Lower lobe of right lung (tissue), 2 donors: ENCODE results near the gene PTPN23. TPM values are rescaled to one million over a fixed set of nuclear protein-coding genes. Genes with fewer than 3 reads are reported as not detected.

ENCODE experiments used
- ATAC-seq, 2 donors: fragments of 200-7000 bp; cut with Tn5 transposase; one replicate each; pipeline ENCODE4 v1.9.1; 2020 to 2022; ENCODE audit warnings: mild to moderate bottlenecking in 2 of 2, moderate library complexity in 2 of 2
- DNase-seq: peaks from one replicate; pipeline ENCODE4 v3.0.0-alpha.2; 2020
- H3K27ac ChIP-seq: fragments of 200-600 bp; one replicate; pipeline ENCODE4 v1.8.0; 2022
- H3K27me3 ChIP-seq: fragments of 200-600 bp; one replicate; pipeline ENCODE4 v1.8.0; 2022; ENCODE audit warnings: low read depth
- H3K36me3 ChIP-seq: fragments of 200-600 bp; one replicate; pipeline ENCODE4 v1.8.0; 2022; ENCODE audit warnings: mild to moderate bottlenecking
- H3K4me1 ChIP-seq: fragments of 200-600 bp; one replicate; pipeline ENCODE4 v1.8.0; 2022
- H3K4me3 ChIP-seq: fragments of 200-600 bp; one replicate; pipeline ENCODE4 v1.8.0; 2022; ENCODE audit warnings: mild to moderate bottlenecking
- H3K9me3 ChIP-seq: fragments of 200-600 bp; one replicate; pipeline ENCODE4 v1.8.0; 2022
- intact Hi-C: fragments of 100-400 bp; cut with DNase I; formaldehyde crosslinking; loops from one replicate; pipeline ENCODE4 v1.11.0; 2022
- total RNA-seq: library from RNA; stranded (reverse); fragmentation: NEBNext Ultra II Directional; extraction: Animal tissue kit (Norgen Biotek cat#: 25700); gene quantifications from one replicate; pipeline ENCODE4 v1.2.1, GENCODE V29; 2021
- TF ChIP-seq, protein P1 (sequence below): fragments of 200-600 bp; IDR thresholded peaks from one replicate; pipeline ENCODE4 v1.8.0; 2022; ENCODE audit warnings: antibody characterized with exemption, mild to moderate bottlenecking
- donor health status: DM: no; HTN: yes; CAD: no; lungs with severe emphysema.

Gene PTPN23
- total RNA-seq, 1 donor from 2014 or later: 40.4 TPM

- Histone ChIP-seq H3K27me3 (no peaks in the 10 kb centered on the region), H3K4me1 (no peaks in the 10 kb centered on the region), H3K9me3 (no peaks in the 10 kb centered on the region), H3K36me3 (peaks cover 88% of the 10 kb centered on the region), H3K27ac (no peak overlapping the region), H3K4me3 (no peak overlapping the region)
- DNase-seq (no peak), ATAC-seq (no peak)
- intact Hi-C loops: no loop called here
- TF ChIP-seq, protein P1, sequence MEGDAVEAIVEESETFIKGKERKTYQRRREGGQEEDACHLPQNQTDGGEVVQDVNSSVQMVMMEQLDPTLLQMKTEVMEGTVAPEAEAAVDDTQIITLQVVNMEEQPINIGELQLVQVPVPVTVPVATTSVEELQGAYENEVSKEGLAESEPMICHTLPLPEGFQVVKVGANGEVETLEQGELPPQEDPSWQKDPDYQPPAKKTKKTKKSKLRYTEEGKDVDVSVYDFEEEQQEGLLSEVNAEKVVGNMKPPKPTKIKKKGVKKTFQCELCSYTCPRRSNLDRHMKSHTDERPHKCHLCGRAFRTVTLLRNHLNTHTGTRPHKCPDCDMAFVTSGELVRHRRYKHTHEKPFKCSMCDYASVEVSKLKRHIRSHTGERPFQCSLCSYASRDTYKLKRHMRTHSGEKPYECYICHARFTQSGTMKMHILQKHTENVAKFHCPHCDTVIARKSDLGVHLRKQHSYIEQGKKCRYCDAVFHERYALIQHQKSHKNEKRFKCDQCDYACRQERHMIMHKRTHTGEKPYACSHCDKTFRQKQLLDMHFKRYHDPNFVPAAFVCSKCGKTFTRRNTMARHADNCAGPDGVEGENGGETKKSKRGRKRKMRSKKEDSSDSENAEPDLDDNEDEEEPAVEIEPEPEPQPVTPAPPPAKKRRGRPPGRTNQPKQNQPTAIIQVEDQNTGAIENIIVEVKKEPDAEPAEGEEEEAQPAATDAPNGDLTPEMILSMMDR: no peak
Measured at GRCh38 chr3:47414161-47414564, 33.3 kb downstream of the PTPN23 start.

DNA sequence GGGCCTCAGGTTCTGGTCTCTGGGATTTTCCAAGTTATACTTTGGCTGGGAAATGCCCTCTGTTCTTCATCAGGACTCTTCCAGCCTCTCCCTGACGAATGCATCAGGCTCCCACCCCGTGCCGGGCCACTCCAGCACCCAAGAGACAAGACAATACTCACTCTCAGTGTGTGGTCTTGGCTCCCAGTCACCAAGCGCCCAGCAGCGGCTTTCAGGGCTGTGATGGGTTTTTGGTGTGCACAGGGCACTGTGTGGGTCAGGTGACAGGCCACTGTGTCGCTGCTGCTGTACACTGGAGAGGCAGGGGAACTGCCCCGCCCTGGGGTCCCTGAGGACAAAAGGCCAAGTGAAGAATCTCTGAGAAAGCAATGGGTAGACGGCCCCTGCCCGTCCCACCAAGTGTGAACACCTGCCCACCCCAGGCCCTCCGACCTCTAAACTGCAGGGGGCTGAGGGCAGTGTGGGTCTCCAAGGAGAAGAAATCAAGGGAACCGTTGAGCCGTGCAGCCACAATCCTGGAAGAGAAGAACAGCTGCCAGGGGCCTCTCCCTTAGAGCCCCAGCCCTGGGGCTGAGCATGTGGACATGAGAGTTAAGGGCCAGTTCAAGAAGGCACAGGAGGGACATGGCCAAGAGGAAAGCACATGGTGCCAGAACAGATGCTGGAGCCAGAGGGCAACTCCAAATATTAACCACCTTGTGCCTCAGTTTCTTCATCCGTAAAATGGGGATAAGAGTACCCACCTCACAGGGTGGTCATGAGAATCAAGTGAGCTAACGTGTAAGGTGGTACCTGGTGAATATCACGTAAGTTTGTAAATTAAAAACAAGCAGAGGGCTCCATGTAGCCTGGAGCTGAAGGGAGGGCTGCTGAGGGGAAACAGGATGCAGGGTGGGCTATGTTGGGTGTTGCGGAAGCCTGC lies 34.1 kb downstream of the PTPN23 start:
- Histone ChIP-seq H3K27ac (no peak overlapping the region), H3K9me3 (no peaks in the 10 kb centered on the region), H3K4me1 (no peaks in the 10 kb centered on the region), H3K27me3 (no peaks in the 10 kb centered on the region), H3K36me3 (peaks cover 88% of the 10 kb centered on the region), H3K4me3 (no peak overlapping the region)
- ATAC-seq (no peak), DNase-seq (no peak)
- intact Hi-C loops: no loop called here
- TF ChIP-seq, protein P1: no peak

DNA sequence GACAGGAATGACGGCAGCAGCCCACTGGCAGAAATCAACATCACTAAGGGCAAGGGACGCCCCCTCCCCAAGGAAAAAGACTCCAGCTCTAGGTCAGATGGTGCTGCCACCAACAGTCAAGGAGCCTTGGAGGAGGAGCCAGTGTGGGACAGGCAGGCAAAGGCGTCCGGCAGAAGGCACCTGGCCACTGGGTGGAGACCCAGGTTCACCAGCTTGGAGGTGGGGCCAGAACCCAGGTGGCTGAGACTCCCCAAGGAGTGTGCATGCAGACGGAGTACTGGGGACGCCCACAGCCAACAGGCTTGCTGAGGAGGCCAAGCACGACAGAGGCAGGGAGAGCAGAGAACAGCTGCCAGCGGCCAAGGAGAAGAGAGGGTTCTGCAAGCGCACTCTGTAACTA lies 35.2 kb downstream of the PTPN23 start:
- intact Hi-C loops: no loop called here
- no peak overlapping the region for H3K4me3 ChIP-seq
- H3K27ac ChIP-seq: no peak overlapping the region
- no peak for ATAC-seq
- no peaks in the 10 kb centered on the region for H3K4me1 ChIP-seq
- DNase-seq: no peak
- no peaks in the 10 kb centered on the region for H3K9me3 ChIP-seq
- peaks cover 91% of the 10 kb centered on the region for H3K36me3 ChIP-seq
- TF ChIP-seq, protein P1: no peak
- H3K27me3 ChIP-seq: no peaks in the 10 kb centered on the region

- DNase-seq (no peak), ATAC-seq (no peak)
- TF ChIP-seq, protein P1: no peak
- Histone ChIP-seq H3K27me3 (no peaks in the 10 kb centered on the region), H3K9me3 (no peaks in the 10 kb centered on the region), H3K27ac (no peak overlapping the region), H3K4me3 (no peak overlapping the region), H3K36me3 (peaks cover 76% of the 10 kb centered on the region), H3K4me1 (peaks cover 12% of the 10 kb centered on the region)
- intact Hi-C loops: no loop called here
Measured at GRCh38 chr3:47418167-47419082, 37.6 kb downstream of the PTPN23 start.
